Measurements from ENCODE around the gene ITFG1.

DNA sequence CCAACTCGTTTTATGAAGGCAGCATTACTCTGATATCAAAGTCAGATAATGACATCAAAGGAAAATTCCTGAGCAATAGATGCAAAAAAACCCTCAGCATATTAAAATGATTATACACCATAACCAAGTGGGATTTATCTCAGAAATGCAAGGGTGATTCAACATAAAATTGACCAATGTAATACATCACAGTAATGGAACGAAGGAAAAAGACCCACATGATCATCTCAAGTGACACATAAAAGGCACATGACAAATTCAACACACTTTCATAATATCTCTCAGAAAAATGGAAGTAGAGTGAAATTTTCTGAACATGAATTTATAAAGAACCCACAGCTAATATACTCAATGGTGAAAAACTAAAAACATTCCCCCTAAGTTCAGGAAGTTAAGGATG lies 118.8 kb downstream of the ITFG1 start:
- TF ChIP-seq, protein P1, sequence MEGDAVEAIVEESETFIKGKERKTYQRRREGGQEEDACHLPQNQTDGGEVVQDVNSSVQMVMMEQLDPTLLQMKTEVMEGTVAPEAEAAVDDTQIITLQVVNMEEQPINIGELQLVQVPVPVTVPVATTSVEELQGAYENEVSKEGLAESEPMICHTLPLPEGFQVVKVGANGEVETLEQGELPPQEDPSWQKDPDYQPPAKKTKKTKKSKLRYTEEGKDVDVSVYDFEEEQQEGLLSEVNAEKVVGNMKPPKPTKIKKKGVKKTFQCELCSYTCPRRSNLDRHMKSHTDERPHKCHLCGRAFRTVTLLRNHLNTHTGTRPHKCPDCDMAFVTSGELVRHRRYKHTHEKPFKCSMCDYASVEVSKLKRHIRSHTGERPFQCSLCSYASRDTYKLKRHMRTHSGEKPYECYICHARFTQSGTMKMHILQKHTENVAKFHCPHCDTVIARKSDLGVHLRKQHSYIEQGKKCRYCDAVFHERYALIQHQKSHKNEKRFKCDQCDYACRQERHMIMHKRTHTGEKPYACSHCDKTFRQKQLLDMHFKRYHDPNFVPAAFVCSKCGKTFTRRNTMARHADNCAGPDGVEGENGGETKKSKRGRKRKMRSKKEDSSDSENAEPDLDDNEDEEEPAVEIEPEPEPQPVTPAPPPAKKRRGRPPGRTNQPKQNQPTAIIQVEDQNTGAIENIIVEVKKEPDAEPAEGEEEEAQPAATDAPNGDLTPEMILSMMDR (tag by site-specific recombination; IDR thresholded peaks at IDR 0.05) = no peak
- TF ChIP-seq, protein P2, sequence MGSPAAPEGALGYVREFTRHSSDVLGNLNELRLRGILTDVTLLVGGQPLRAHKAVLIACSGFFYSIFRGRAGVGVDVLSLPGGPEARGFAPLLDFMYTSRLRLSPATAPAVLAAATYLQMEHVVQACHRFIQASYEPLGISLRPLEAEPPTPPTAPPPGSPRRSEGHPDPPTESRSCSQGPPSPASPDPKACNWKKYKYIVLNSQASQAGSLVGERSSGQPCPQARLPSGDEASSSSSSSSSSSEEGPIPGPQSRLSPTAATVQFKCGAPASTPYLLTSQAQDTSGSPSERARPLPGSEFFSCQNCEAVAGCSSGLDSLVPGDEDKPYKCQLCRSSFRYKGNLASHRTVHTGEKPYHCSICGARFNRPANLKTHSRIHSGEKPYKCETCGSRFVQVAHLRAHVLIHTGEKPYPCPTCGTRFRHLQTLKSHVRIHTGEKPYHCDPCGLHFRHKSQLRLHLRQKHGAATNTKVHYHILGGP (tag by site-specific recombination; IDR thresholded peaks at IDR 0.05) = no peak
- TF ChIP-seq ZNF274 (IDR thresholded peaks at IDR 0.05; ENCODE audit: low read length) = no peak
- no peak for TF ChIP-seq ZNF274 (tag by site-specific recombination; IDR thresholded peaks at IDR 0.05; ENCODE audit: borderline replicate concordance)
- no peak for TF ChIP-seq KLF10 (tag by site-specific recombination; IDR thresholded peaks at IDR 0.05)
- TF ChIP-seq ZSCAN16 (tag by site-specific recombination; IDR thresholded peaks at IDR 0.05) = no peak
- TF ChIP-seq ZNF670 (tag by site-specific recombination; IDR thresholded peaks at IDR 0.05; ENCODE audit: low read depth) = no peak
- TF ChIP-seq ZNF324 (tag by site-specific recombination; IDR thresholded peaks at IDR 0.05) = no peak
- no peak for TF ChIP-seq SETDB1 (IDR thresholded peaks at IDR 0.05; ENCODE audit: insufficient read length, low read length)
- no peak for TF ChIP-seq ZNF707 (tag by site-specific recombination; IDR thresholded peaks at IDR 0.05)
- TF ChIP-seq, protein P3, sequence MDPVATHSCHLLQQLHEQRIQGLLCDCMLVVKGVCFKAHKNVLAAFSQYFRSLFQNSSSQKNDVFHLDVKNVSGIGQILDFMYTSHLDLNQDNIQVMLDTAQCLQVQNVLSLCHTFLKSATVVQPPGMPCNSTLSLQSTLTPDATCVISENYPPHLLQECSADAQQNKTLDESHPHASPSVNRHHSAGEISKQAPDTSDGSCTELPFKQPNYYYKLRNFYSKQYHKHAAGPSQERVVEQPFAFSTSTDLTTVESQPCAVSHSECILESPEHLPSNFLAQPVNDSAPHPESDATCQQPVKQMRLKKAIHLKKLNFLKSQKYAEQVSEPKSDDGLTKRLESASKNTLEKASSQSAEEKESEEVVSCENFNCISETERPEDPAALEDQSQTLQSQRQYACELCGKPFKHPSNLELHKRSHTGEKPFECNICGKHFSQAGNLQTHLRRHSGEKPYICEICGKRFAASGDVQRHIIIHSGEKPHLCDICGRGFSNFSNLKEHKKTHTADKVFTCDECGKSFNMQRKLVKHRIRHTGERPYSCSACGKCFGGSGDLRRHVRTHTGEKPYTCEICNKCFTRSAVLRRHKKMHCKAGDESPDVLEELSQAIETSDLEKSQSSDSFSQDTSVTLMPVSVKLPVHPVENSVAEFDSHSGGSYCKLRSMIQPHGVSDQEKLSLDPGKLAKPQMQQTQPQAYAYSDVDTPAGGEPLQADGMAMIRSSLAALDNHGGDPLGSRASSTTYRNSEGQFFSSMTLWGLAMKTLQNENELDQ (tag by site-specific recombination; IDR thresholded peaks at IDR 0.05; ENCODE audit: low read depth) = no peak
- no peak for TF ChIP-seq ZNF596 (tag by site-specific recombination; IDR thresholded peaks at IDR 0.05)
- no peak for TF ChIP-seq YY1 (tag by site-specific recombination; IDR thresholded peaks at IDR 0.05)

Measured in HEK293 (cell line).